Measurements from ENCODE around the gene TSPAN5. TPM values are rescaled to one million over a fixed set of nuclear protein-coding genes. Genes with fewer than 3 reads are reported as not detected.

TSPAN5 gene
- total and polyA plus RNA-seq, 2 of the 4 experiments (the other 2 are of a cell fraction) = 64.8 to 79.6 TPM

DNA sequence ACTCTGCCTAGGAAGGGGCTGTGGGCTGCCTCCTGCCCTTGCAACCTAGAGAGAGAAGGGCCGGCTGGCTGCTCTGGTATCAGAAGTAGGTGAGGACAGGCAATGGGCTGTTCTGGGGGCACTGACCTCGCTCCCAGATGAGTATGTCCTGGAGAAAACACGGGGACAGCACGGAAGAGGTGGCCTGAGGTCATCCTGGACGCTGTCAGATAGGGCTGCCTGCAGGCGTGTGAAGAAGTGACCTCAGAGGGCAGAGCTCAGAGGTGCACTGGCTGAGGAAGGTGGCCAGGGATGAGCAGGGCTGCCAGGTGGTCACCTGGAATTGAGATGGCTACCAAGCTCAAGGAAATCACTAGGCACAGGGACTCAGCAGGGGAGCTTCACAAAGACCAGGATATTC is 159.6 kb downstream of the TSPAN5 start:
- H2BK20ac ChIP-seq (ENCODE audit: low read depth, low read length) = no peak overlapping the region
- no peak overlapping the region for H4K91ac ChIP-seq (ENCODE audit: insufficient read depth, low read depth, low read length)
- no peaks in the 10 kb centered on the region for H3K27me3 ChIP-seq (ENCODE audit: control insufficient read depth, insufficient read depth, low read length)
- H2BK15ac ChIP-seq (ENCODE audit: low read depth, low read length) = no peak overlapping the region
- H2BK120ac ChIP-seq (ENCODE audit: low read depth, low read length) = no peak overlapping the region
- H3K23ac ChIP-seq (ENCODE audit: low read depth, low read length) = no peak overlapping the region
- no peak overlapping the region for H4K8ac ChIP-seq (ENCODE audit: low read depth in 2 of 2, low read length in 2 of 2)
- intact Hi-C loops (cut with micrococcal nuclease) = no loop called here
- H3K9ac ChIP-seq (ENCODE audit: low read depth, low read length) = no peak overlapping the region
- H3K4me3 ChIP-seq (ENCODE audit: insufficient read depth, low read depth, low read length) = no peak overlapping the region
- H3K4ac ChIP-seq (ENCODE audit: low read depth, low read length) = no peak overlapping the region
- H3K56ac ChIP-seq (ENCODE audit: extremely low read depth, insufficient read depth, low read length) = no peak overlapping the region
- no peak overlapping the region for H2AK5ac ChIP-seq (ENCODE audit: low read depth, low read length)
- dilution Hi-C loops (cut with HindIII; ENCODE audit: low sequenced_read_pairs, unreplicated experiment) = no loop called here
- no TSS peak for BruUV-seq (replicated peaks)
- no peak for TF ChIP-seq RFX5 (IDR thresholded peaks at IDR 0.05; ENCODE audit: low read depth, low read length)
- TF ChIP-seq, protein P1, sequence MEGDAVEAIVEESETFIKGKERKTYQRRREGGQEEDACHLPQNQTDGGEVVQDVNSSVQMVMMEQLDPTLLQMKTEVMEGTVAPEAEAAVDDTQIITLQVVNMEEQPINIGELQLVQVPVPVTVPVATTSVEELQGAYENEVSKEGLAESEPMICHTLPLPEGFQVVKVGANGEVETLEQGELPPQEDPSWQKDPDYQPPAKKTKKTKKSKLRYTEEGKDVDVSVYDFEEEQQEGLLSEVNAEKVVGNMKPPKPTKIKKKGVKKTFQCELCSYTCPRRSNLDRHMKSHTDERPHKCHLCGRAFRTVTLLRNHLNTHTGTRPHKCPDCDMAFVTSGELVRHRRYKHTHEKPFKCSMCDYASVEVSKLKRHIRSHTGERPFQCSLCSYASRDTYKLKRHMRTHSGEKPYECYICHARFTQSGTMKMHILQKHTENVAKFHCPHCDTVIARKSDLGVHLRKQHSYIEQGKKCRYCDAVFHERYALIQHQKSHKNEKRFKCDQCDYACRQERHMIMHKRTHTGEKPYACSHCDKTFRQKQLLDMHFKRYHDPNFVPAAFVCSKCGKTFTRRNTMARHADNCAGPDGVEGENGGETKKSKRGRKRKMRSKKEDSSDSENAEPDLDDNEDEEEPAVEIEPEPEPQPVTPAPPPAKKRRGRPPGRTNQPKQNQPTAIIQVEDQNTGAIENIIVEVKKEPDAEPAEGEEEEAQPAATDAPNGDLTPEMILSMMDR (conservative IDR thresholded peaks at IDR 0.05; ENCODE audit: low read depth, low read length) = no peak
- TF ChIP-seq FOS (IDR thresholded peaks at IDR 0.05; ENCODE audit: low read depth, low read length) = no peak
- no peak for TF ChIP-seq POLR2A (IDR thresholded peaks at IDR 0.05; ENCODE audit: low read depth, low read length)
- no peak for TF ChIP-seq CEBPB (IDR thresholded peaks at IDR 0.05; ENCODE audit: low read depth, low read length)
- TF ChIP-seq RCOR1 (IDR thresholded peaks at IDR 0.05; ENCODE audit: insufficient replicate concordance, low read length) = no peak
- no peak for TF ChIP-seq MAZ (IDR thresholded peaks at IDR 0.05; ENCODE audit: borderline replicate concordance, low read depth, low read length)
- no peak for TF ChIP-seq RAD21 (IDR thresholded peaks at IDR 0.05; ENCODE audit: low read length)
- no peak for TF ChIP-seq NFE2L2 (IDR thresholded peaks at IDR 0.05; ENCODE audit: low read depth, low read length)
- no peak for TF ChIP-seq MAFK (IDR thresholded peaks at IDR 0.05; ENCODE audit: low read depth, low read length)
- TF ChIP-seq MXI1 (IDR thresholded peaks at IDR 0.05; ENCODE audit: borderline replicate concordance, low read depth, low read length) = no peak
- TF ChIP-seq, protein P2, sequence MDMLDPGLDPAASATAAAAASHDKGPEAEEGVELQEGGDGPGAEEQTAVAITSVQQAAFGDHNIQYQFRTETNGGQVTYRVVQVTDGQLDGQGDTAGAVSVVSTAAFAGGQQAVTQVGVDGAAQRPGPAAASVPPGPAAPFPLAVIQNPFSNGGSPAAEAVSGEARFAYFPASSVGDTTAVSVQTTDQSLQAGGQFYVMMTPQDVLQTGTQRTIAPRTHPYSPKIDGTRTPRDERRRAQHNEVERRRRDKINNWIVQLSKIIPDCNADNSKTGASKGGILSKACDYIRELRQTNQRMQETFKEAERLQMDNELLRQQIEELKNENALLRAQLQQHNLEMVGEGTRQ (IDR thresholded peaks at IDR 0.05; ENCODE audit: low read depth, low read length) = no peak
- no peak for TF ChIP-seq BHLHE40 (IDR thresholded peaks at IDR 0.05; ENCODE audit: low read depth, low read length)
- TF ChIP-seq CHD1 (IDR thresholded peaks at IDR 0.05; ENCODE audit: low read depth, low read length) = no peak
- TF ChIP-seq SMC3 (IDR thresholded peaks at IDR 0.05; ENCODE audit: low read depth, low read length) = no peak
- H3K27ac ChIP-seq (ENCODE audit: insufficient read depth, low read length) = no peak overlapping the region
- H3K36me3 ChIP-seq (ENCODE audit: control insufficient read depth, insufficient read depth, low read length) = peaks cover 16% of the 10 kb centered on the region
- no peak overlapping the region for H2BK5ac ChIP-seq (ENCODE audit: low read depth, low read length, poor library complexity, severe bottlenecking)
- H4K20me1 ChIP-seq (ENCODE audit: insufficient read depth, low read length) = 0 out of 2 replicates have a peak, but pooled peaks cover 4% of the 10 kb centered on the region
- no peak overlapping the region for H4K5ac ChIP-seq (ENCODE audit: low read depth, low read length)
- H3K4me2 ChIP-seq (ENCODE audit: low read depth, low read length) = no peak overlapping the region
- H3K18ac ChIP-seq (ENCODE audit: low read depth, low read length) = no peak overlapping the region
- peaks cover 11% of the 10 kb centered on the region for H3K4me1 ChIP-seq (ENCODE audit: control insufficient read depth, insufficient read depth, low read length)
- H3K79me1 ChIP-seq (ENCODE audit: low read depth in 1 of 2, low read length in 2 of 2) = peaks cover 37 to 49% of the 10 kb centered on the region in 2 experiments
- in situ Hi-C loops (cut with MboI; ENCODE audit: low sequenced_read_pairs) = no loop called here
- DNase-seq = no peak
- ATAC-seq (ENCODE audit: low read depth) = no peak
- peaks cover 3% of the 10 kb centered on the region for H3K9me1 ChIP-seq (ENCODE audit: insufficient read depth, low read length)
- ChIA-PET POLR2A (ENCODE audit: unreplicated experiment) (no interaction called here), CTCF (no interaction called here)
- WGBS, 2 experiments (ENCODE audit: extremely low coverage in 2 of 2, insufficient read length in 1 of 2) = 100% methylated on average over 2 of the region's 6 CpGs; no CpG with 5 or more reads in 1 of the 2 experiments
- H3K9me3 ChIP-seq (ENCODE audit: control insufficient read depth, insufficient read depth, low read length) = no peaks in the 10 kb centered on the region
- H2AK9ac ChIP-seq (replicated peaks; ENCODE audit: low read depth, low read length, poor library complexity) = no peak overlapping the region
- H3K14ac ChIP-seq (replicated peaks; ENCODE audit: low read depth, low read length) = no peak overlapping the region
- no peak overlapping the region for H2AFZ ChIP-seq (replicated peaks; ENCODE audit: low read length, poor library complexity)

All from IMR-90 (cell line).